SU-DHL-6 (cell line): ENCODE results near the gene ITGB6.

Experiments used
- CTCF ChIP-seq: fragments of 200-600 bp; sonication (generic); IDR thresholded peaks from one replicate; pipeline ENCODE4 v1.5.1; 2017; ENCODE audit warnings: antibody characterized with exemption, mild to moderate bottlenecking, low read length, moderate library complexity; ENCODE audit not compliant: insufficient read depth, poor library complexity, severe bottlenecking
- EZH2phosphoT487 ChIP-seq: fragments of 200-600 bp; sonication (generic), shearing (Covaris generic); conservative IDR thresholded peaks from 2 replicates; pipeline ENCODE4 v1.6.1; 2018; ENCODE audit warnings: mild to moderate bottlenecking, antibody characterized with exemption, low read length, moderate library complexity, mixed read lengths

GRCh38 chr2:160064916-160065315 is 135.2 kb downstream of the ITGB6 start:
- TF ChIP-seq CTCF = no peak
- no peak for TF ChIP-seq EZH2phosphoT487
